Activated naive CD4-positive, alpha-beta T cell (primary cell): ENCODE measurements around the gene U2SURP.
"Not testable (repeated sequence)": the region's sequence is repeated elsewhere in the genome, so short reads cannot be mapped to it uniquely, and the experiment has no call there.

Experiments
- DNase-seq, 4 experiments: peaks; one replicate each; lab custom pipeline; 2025; lab: John Stamatoyannopoulos, UW

The U2SURP gene

DNA sequence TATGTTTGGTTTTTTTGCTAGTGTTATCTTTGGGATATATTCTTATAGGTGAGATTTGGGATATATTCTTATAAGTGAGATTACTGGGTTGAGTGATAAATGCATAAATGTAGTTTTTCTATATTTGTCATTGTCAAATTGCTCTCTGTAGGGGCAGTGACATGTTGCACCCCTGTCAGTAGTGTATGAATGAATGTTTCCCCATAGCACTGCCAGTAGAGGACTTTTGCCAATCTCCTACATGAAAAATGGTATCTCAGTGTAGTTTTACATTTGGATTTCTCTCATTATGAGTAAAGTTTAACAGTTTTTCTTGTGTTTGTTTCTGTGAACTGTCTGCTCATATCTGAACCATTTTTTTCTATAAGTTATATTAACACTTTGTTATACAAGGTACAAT, 13.6 kb downstream of the U2SURP start:
- no peak for DNase-seq

DNA sequence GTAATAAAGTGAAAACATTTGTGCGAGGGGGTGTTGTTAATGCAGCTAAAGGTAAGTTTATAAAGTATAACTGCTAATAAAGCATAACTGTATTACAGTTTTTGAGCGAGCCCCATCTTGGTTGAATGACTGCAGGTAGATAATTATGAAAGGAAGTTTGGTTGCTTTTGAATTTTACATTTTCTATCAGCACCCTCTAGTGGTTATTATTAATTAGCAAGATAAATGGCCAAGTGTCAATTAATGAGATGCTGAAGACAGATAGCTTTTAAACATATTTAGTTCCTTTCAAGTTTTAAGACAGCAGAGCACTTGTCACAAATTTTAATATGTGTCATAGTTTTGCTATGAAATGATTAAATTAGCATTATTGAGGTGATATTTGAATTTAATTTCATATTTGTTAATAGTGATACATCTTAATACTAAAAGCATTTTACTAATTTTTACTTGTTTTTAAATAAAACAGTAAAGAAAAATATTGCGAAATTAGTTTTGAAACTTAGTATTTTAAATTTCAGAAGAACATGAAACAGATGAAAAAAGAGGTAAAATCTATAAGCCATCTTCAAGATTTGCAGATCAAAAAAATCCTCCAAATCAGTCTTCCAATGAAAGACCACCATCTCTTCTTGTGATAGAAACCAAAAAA, 15.1 kb downstream of the U2SURP start:
- no peak for DNase-seq

DNA sequence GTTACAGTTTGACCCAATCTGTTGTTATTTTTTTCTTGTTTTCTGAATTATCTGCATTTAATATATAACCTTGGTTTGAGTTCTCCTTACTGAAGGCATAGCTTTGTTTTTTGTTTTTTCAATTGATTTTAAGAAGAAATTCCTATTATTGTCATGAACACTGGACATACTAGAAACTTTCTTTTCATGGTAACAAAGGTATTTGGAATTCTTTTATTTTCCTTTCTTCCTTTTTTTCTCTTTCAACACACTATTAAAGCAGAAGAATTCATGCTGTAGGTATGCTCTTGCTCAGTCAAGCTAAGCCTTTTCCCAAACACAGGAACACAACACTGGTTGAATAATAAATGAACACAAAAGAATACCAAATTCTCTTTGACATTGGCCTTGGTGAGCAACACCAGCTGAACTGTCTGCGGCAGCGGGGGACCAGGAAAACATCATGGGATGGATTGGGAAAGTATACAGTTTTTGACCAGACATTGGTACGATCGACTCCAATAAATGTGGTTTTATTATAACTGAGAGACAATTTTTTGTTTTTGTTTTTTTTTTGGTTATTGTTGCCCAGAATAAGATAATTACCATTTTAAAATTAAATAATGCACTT, 23.1 kb downstream of the U2SURP start:
- no peak for DNase-seq

DNA sequence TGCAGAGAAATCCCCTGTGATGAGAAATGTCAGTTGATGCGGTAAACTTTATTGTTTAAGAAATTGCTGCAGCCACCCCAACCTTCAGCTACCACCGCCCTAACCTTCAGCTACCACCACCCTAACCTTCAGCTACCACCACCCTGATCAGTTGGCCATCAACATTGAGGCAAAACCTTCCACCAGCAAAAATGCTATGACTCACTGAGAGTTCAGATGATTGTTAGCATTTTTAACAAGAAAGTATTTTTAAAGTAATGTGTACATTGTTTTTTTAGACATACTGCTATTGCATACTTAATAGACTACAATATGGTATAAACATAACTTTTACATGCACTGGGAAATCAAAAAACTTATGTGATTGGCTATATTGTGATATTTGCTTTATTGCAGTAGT, 30.0 kb downstream of the U2SURP start:
- no peak for DNase-seq

DNA sequence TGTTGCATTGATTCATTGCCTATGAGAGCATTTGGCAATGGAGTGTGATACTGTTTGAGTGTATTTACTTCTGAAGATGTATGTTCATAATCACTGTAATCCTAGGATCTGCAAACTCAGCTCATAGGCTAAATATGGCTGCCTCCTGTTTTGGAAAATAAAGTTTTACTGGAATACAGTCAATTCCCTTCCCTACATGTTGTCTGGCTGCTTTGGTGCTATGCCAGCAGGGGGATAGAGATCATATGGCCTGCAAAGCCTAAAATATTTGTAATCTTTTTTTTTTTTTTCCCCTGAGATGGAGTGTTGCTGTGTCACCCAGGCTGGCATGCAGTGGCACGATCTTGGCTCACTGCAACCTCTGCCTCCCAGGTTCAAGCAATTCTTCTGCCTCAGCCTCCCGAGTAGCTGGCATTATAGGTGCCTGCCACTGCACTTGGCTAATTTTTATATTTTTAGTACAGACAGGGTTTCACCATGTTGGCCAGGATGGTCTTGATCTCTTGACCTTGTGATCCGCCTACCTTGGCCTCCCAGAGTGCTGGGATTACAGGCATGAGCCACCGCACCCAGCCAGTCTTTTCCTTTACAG, 30.5 kb downstream of the U2SURP start:
- not testable (repeated sequence) for DNase-seq

DNA sequence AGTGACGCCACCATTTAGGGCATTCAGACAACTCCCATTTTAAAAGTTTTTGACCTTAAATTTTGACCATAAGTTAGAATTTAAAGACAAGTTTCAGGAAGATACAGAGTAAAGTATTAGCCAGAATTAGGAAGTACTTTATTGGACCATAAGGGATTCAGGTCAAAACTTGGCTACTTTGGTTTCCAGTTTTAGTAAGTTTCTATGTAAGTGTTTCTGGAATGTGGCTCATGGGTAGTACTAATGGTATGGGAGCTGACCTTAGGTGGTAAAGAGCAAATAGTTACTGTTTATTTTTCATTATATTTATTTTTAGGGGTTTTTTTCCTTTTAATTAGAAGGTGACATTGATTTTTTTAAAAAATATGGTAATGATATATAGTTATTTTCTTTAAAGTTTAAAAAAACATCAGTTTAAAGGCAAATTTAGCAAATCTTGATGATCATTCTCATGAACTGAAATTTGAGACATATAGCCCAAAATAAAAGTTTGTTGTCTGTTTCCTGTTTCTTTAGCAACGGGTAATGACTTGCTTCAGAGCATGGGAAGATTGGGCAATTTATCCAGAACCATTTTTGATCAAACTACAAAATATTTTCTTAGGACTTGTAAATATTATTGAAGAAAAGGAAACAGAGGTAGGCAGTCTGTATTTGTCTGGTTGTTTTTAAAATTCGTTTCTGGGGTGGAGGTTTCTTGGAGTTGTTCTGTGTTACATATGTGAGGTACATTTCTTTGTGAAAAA, 34.3 kb downstream of the U2SURP start:
- DNase-seq, result no peak

DNA sequence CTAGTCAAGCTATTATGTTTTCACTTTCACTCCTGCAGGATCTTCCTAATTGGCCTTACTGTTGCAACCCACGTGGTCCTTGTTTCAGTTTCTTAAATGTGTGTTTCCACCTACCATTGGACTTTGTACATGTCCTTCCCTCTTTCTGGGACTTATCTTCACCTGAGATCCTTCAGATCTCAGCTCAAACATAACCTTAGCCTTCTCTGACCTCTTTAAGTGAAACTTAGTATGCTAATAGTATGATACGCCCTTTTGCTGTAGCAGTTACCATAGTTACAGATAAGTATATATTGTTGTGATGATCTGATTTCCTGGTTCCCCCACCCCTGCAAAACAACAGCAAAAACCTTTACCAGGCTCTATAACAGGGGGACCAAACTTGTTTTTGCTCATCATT, 35.2 kb downstream of the U2SURP start:
- no peak for DNase-seq

DNA sequence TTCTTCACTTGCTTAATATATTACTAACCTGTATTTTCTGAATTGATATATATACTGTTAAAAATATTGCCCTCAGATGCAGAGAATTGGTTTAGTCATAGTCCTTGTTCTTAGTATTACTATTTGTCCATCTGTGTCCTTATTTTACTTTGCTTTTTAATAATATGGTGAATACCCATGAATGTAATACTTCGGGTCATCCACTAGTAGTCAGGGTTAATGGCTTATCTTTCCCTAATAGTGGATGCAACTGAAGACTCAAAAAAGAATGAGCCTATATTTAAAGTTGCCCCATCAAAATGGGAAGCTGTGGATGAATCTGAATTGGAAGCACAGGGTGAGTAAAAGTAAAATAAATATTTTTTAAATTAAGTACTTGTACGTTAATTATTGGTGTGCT, 36.5 kb downstream of the U2SURP start:
- DNase-seq, result no peak

DNA sequence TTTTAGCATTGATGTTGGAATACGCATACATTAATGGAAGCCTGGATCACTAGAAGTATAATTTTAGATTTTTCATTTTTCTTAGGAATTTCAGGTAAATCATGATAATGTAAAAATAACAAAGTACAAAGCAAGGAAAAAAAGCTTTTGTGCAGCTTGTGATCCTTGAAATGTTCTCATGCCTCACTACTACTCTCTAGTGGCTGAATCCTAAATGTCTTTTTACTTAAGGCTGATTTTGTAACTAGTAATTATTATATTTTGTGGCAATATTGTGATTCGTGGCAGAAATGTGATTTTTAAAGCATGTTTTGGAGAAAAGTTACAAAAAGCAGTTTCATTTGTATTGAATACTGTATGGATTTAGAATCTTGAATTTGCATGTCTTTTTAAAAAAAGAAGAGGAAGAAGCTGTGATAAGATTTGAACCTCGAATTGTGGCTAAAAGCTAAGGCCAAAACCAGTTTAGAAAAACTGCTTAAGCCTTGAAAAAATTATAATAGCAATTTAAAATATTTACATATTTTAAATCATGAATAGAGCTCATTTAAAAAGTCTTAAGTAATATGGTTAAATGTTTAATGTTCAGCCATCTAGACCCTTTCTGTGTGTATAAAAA, 39.0 kb downstream of the U2SURP start:
- no peak for DNase-seq

DNA sequence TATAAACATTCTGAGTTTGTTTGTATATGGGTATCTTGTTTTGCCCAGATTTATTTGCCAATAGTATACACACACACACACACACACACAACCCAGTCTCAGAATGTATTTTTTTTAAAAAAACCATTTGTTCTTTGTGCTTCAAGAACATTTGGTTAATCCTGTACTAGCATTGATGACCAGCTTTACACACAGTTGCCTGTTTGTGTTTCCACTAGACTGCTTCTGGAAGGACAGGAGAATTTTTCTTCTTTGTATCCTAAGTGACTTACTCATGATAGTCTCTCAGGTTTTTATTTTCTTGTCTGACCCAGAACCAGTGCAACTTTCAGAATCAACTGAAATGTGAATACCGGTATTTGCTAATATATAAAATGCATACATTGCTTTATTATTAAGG, 40.5 kb downstream of the U2SURP start:
- DNase-seq, result no peak

DNA sequence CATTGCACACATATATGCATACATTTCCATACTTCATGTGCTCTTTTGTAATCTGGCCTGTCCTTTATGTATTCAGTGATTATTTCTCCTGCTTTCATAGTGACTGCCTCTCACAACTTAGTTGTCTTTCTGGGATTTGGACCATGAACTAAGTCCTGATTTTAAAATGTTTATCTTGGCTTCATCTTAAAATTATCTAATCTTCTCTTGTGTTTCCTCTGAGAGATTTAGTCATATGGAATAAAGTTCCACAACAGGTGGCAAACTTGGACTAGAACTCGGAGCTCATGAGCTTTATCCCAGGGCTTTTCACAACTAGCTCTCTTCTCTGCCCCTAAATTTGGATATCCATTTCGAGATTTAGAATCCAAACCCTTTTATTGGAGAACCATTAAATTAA, 44.3 kb downstream of the U2SURP start:
- no peak for DNase-seq

DNA sequence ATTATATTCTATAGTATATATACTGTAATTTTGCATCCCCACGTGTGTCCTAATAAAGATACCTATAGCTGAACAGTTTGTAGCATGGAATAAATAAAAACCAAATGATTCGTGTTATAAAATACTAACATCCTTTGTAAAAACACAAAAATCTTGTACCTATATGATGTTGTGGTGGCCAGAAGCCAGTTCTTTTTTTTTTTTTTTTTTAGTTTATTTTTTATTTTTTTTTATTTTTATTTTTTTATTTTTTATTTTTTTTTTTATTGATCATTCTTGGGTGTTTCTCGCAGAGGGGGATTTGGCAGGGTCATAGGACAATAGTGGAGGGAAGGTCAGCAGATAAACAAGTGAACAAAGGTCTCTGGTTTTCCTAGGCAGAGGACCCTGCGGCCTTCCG, 44.7 kb downstream of the U2SURP start:
- DNase-seq, result not testable (repeated sequence)

DNA sequence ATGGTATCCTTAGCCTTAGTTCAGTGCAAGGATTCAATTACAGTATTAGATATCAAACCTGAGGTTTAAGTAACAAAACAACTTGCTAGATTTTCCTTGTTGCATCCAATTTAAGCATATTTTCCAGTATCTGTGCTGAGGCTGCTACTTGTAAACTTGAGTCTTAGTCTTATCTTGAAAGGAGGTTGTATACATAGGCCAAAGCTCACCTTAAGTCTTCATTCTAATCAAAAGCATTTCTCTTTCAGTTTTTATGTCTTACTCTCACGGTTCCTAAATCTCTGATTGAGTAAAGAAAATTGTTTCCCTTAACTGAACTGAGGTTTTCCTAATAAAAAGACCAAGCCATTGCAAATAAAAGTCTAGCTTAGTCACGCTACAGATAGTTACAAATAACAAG, 52.6 kb downstream of the U2SURP start:
- DNase-seq, result no peak

DNA sequence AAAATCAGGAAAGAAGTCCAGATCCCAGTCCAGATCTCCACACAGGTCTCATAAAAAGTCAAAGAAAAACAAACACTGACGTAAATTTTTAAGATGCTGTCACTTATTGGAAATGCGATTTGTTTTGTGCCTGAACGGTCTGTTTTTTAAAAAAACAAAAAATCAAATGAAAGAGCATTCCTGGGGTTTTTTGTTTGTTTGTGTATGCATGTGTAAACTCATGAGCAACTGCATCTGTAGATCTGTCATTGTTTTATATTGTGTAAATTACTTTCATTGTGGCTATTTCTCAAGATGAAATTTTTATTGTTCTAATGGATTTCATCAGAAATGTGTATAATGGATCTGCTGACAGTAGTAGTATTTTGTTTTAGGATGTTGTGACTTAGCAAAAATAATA, 55.0 kb downstream of the U2SURP start:
- no peak for DNase-seq

DNA sequence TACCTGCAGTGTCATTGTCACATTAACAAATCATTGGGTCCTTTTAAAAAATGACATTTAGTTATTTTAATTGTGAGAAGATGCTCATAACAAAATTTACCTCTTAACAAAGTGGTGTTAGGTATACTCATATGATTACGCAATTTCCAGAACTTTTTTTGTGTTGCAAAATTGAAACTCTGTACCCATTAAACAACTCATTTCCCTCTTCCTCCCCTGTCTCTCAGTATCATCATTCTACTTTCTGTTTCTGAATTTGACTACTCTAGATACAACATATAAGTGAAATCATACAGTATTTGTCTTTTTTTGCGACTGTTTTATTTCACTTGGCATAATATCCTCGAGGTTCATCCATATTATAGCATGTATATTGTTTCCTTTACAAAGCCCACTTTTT, 59.5 kb downstream of the U2SURP start:
- DNase-seq, result no peak

DNA sequence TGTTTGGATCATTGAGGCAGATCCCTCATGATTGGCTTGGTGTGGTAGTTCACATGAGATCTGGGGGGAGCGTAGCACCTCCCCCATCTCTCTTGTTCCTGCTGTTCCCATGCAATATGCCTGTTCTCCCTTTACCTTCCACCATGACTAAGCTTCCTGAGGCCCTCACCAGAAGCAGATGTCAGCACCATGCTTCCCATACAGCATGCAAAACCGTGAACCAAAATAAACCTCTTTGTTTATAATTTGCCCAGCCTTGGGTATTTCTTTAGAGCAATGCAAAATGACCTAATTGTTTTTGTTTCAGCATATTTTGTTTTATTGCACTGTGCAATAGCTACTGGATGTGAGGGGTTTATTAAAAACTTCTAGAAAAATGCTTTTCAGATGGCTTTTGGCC, 61.6 kb downstream of the U2SURP start:
- DNase-seq, result no peak

DNA sequence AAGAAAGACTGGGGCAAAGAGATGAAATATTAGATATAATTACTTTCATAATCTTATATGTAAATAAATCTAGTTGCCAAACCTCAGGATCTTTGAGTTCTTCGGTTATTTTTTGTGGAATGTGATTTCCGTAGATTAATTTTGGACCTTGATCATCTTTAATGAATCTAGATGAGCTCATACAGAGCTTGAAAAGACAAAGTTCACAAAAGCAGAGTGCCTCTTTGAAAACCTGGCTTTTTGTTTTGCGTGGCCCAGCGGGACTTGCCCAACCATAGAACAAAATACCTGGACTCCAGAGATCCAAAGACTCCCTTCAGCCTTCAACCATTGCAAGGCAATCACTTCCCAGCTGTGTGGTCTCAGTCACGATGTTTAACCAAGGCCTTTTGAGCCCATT, 63.4 kb downstream of the U2SURP start:
- DNase-seq, result no peak

DNA sequence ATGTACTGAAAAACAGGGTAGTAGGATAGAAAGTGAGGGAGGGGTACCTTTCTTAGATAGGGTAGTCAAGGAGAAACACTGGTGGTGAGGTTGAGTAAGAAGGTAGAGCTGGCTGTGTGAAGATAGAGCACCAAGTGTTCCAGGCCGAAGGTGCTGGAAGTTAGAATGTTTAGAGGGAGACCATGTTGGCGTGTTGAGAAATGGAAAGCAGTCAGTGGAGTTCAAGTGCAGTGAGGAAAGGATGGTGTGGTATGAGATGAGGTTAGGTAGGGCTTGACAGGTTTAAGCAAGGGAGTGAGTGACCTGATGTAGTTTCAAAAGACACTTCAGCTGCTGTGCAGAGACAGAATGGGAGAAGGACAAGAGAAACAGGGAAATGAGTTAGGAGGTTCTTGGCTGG, 64.0 kb downstream of the U2SURP start:
- no peak for DNase-seq

DNA sequence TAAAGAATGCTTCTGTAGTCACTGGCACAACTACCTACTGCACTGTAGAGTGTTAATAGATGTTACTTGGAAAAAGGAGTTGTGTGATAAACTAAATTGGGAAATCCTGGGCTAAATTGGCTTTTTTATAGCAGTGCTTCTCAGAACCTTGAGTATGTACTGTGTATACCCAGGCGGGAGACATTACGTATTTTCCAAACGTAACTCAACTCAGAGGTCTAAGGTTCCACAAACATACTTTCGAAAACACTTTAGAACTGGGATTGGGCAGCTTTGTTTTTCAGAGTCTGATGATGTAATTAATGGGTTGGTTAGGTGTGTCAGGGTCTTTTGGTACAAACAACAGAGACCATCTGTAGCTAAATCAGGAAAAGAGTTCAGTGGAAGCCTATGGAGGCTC, 64.7 kb downstream of the U2SURP start:
- DNase-seq, result no peak

DNA sequence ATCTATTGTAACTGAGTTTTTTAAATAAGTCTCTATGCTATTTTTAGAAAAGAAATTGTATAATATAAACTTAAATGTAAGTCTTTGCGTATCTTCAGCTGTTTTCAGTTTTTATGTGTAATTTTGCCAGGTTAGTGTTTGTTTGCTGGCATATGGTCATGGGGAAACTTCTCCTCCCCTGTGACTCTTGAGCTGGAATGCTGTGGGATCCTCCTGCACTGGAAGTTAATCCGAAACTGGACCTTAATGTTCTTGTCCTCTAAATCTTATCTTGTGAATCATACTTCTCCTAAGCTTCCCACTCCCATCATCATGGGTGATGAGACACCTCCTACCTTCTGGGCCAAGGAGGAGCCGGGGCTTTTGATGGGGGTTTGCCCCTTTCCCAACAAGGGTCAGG, 65.8 kb downstream of the U2SURP start:
- no peak for DNase-seq

DNA sequence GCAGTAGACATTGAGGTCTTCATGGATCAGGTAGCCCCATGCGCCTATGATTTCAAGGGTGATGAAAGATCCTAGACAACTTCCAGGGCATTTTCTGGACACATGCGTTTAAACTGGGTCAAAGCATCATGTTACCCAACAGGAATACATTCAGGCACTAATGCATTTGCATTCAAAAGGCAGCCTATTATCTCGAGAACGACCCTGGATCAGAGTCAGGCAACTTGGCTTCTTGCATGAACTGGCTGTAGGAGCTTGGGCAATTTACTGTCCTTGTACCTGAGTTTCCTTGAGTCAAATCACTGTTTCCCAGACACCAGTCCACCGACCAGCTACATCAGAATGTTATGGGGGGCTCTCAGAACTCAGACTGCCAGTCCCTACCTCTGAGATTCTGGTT, 66.7 kb downstream of the U2SURP start:
- DNase-seq, result no peak

DNA sequence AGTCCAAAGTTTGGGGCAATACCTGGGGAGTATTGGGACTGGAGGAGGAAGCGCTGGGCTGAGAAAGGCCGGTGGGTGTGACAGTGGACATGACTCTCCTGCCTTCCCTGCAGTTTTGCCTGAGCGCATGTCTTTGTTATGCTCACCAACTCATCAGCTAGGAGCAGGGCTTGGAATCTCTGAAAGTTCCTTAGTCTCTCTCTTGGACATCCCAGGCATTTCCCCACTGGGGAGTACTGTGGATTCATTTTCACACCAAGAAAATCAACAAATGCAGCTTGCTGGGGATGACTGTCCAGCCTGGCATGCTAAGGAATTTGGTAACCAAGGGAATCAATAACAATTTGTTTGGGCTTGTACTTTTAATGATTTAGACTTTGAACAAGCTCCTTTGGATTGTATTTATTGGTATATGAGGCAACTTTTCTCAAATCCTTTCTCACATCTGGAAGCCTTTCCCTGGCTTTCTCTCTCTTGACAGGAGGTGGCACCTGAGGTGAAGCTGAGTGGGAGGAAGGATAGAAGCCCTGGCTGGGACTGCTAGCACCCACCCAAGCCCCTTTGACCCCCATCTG, 69.7 kb downstream of the U2SURP start:
- DNase-seq, result no peak
